K562 (cell line): Measurements from ENCODE around the gene PRSS8. TPM values are rescaled to one million over a fixed set of nuclear protein-coding genes. Genes with fewer than 3 reads are reported as not detected.
A peak's percentile ranks its signal among the peaks of the same experiment; 100 is the strongest.

Experiments
- ATAC-seq: fragments of 200-7000 bp; cut with Tn5 transposase; 3 replicates; pipeline ENCODE4 v1.9.1; 2020; ENCODE audit warnings: moderate library complexity
- BruUV-seq: library from RNA; stranded (reverse); fragments of 400-500 nt; replicated peaks from 2 replicates; lab custom pipeline; 2021; lab: Mats Ljungman, UMichigan
- CTCF ChIA-PET: fragments of 300-600 bp; formaldehyde crosslinking; extraction: SDS; loops from one replicate; lab custom pipeline; 2021; ENCODE audit warnings: low intra/inter-chr PET ratio; lab: Yijun Ruan, JAX
- POLR2A ChIA-PET: fragments of 300-600, 350-650 bp; sonication (Branson Sonifier 250); formaldehyde crosslinking; extraction: SDS; loops from one replicate; lab custom pipeline; 2021; ENCODE audit warnings: antibody characterized with exemption, inconsistent platforms; lab: Yijun Ruan, JAX
- DNase-seq, 4 experiments: peaks; one replicate each; pipeline versions ENCODE4 v3.0.0 to v3.0.0-alpha.2; 2011 to 2018; ENCODE audit warnings: low spot score in 3 of 4, mixed read lengths in 3 of 4; ENCODE audit errors: extremely low read depth in 1 of 4
- FAIRE-seq: peaks from 2 replicates; lab custom pipeline; 2011; peaks lifted over from hg19 to GRCh38; lab: Jason Lieb, UNC
- H2AFZ ChIP-seq: 2 replicates; pipeline ENCODE4 v1.6.0; 2011; ENCODE audit warnings: low read depth, low read length, control low read depth, inconsistent platforms
- H3K27ac ChIP-seq: fragments of 200-600 bp; 3 replicates; pipeline ENCODE4 v1.8.0; 2011; ENCODE audit warnings: low read depth, mild to moderate bottlenecking, control low read depth, inconsistent platforms, low read length, moderate library complexity, mixed read lengths; ENCODE audit errors: extremely low read depth
- H3K27me3 ChIP-seq, 2 experiments: fragments of 300-600 bp in 1 of 2; 2 replicates in 1 of 2; 3 replicates in 1 of 2; pipeline versions ENCODE4 v1.6.0 to v1.8.0; 2011; ENCODE audit warnings: inconsistent platforms in 2 of 2, low read length in 2 of 2, mild to moderate bottlenecking in 1 of 2, mixed read lengths in 1 of 2, moderate library complexity in 1 of 2; ENCODE audit not compliant: control insufficient read depth in 2 of 2, insufficient read depth in 2 of 2
- H3K36me3 ChIP-seq: fragments of 300-600 bp; 3 replicates; pipeline ENCODE4 v1.8.0; 2011; ENCODE audit warnings: mild to moderate bottlenecking, low read length, inconsistent platforms; ENCODE audit not compliant: control insufficient read depth, insufficient read depth
- H3K4me1 ChIP-seq, 2 experiments: fragments of 200-600 bp in 1 of 2; replicated peaks in 1 of 2; 2 replicates in 1 of 2; 3 replicates in 1 of 2; pipeline versions ENCODE4 v1.5.1 to v1.8.0; 2011; ENCODE audit warnings: inconsistent platforms in 2 of 2, low read length in 2 of 2, mild to moderate bottlenecking in 1 of 2, mixed read lengths in 1 of 2, moderate library complexity in 1 of 2; ENCODE audit not compliant: control insufficient read depth in 2 of 2, insufficient read depth in 2 of 2
- H3K4me2 ChIP-seq: 2 replicates; pipeline ENCODE4 v1.6.1; 2011; ENCODE audit warnings: low read length, control low read depth, inconsistent platforms, mixed read lengths; ENCODE audit not compliant: insufficient read depth
- H3K4me3 ChIP-seq: fragments of 200-600 bp; sonication (generic), shearing (Covaris generic); 2 replicates; pipeline ENCODE4 v1.5.1; 2016; ENCODE audit warnings: control low read depth, inconsistent platforms
- H3K79me2 ChIP-seq: fragments of 200-600 bp; 3 replicates; pipeline ENCODE4 v1.8.0; 2011; ENCODE audit warnings: low read length, inconsistent platforms; ENCODE audit not compliant: control insufficient read depth, insufficient read depth
- H3K9ac ChIP-seq, 2 experiments: 2 replicates each; pipeline versions ENCODE4 v1.6.0 to v1.6.1; 2011; ENCODE audit warnings: low read depth in 2 of 2, low read length in 2 of 2, control low read depth in 1 of 2, inconsistent platforms in 1 of 2, mild to moderate bottlenecking in 1 of 2, mixed read lengths in 1 of 2; ENCODE audit not compliant: insufficient read depth in 1 of 2
- H3K9me1 ChIP-seq: one replicate; pipeline ENCODE4 v1.6.0; 2011; ENCODE audit warnings: inconsistent platforms, mild to moderate bottlenecking, low read length, moderate library complexity; ENCODE audit not compliant: control insufficient read depth, insufficient read depth
- H3K9me3 ChIP-seq: replicated peaks from 2 replicates; pipeline ENCODE4 v1.5.1; 2011; ENCODE audit warnings: low read depth, low read length, inconsistent platforms; ENCODE audit not compliant: control insufficient read depth, insufficient read depth
- H4K20me1 ChIP-seq: replicated peaks from 2 replicates; pipeline ENCODE4 v1.6.1; 2011; ENCODE audit warnings: low read length, inconsistent platforms, mixed read lengths; ENCODE audit not compliant: control insufficient read depth, insufficient read depth
- POLR2G ChIP-seq: fragments of 200-400 bp; formaldehyde crosslinking; IDR thresholded peaks from 2 replicates; pipeline ENCODE4 v1.6.1; 2017; ENCODE audit warnings: low read depth, mild to moderate bottlenecking, antibody characterized with exemption, low read length, moderate library complexity
- RBFOX2 ChIP-seq: fragments of 200-400 bp; formaldehyde crosslinking; IDR thresholded peaks from 2 replicates; pipeline ENCODE4 v1.6.1; 2017; ENCODE audit warnings: low read depth, mild to moderate bottlenecking, low read length, moderate library complexity
- TCF3 ChIP-seq: sonication (generic); formaldehyde crosslinking; IDR thresholded peaks from 2 replicates; pipeline ENCODE4 v1.4.0; 2020; ENCODE audit warnings: mild to moderate bottlenecking, missing genetic modification reagents
- WGBS: fragments of 100-300 bp; shearing (Covaris generic); methylation state at CpG from one replicate; pipeline ENCODE4 v1.1.6; 2016; ENCODE audit warnings: low coverage, mixed read lengths; ENCODE audit not compliant: insufficient coverage; ENCODE audit errors: missing lambda C conversion rate; 5-methylcytosine and 5-hydroxymethylcytosine counted together
- in situ Hi-C: fragments of 300-500 bp; cut with MboI; formaldehyde crosslinking; loops from 4 replicates; pipeline ENCODE4 v1.15.0; 2018; ENCODE audit warnings: inconsistent platforms, mixed read lengths
- intact Hi-C: fragments of 100-400 bp; cut with micrococcal nuclease; formaldehyde crosslinking; loops from 2 replicates; pipeline ENCODE4 v1.14.2; 2022
- polyA plus RNA-seq, 8 experiments: library from polyadenylated mRNA; depleted of rRNA in 4 of 8; stranded (reverse) in 5 of 8; unstranded in 3 of 8; fragments of >200 nt; fragmentation: Nextera tagmentation in 2 of 8; fragmentation: Illumina TruSeq in 1 of 8; extraction: Ambion mirVana in 2 of 8; extraction: Trizol in 1 of 8; gene quantifications; 2 replicates each; pipeline versions ENCODE4 v1.2.1 to v1.2.3, GENCODE V29; 2011 to 2014; ENCODE audit warnings: inconsistent platforms in 1 of 8, missing spikeins in 1 of 8
- total RNA-seq, 7 experiments: library from RNA; depleted of rRNA in 6 of 7; stranded (reverse); fragments of >200 nt in 6 of 7; fragmentation: Illumina TruSeq in 2 of 7; extraction: Trizol in 2 of 7; gene quantifications; 2 replicates each; pipeline versions ENCODE4 v1.2.1 to v1.2.3, GENCODE V29; 2011 to 2021; ENCODE audit warnings: low replicate concordance in 1 of 7
- TF ChIP-seq, protein P1 (sequence below), 2 experiments: fragments of 450-650 bp; IDR thresholded peaks; 2 replicates each; pipeline ENCODE4 v1.6.1; 2016
- TF ChIP-seq, protein P2 (sequence below): fragments of 250-450 bp; sonication (Bioruptor Pico); IDR thresholded peaks from 2 replicates; pipeline ENCODE4 v1.4.0; 2020; ENCODE audit warnings: mild to moderate bottlenecking

Gene PRSS8
- total and polyA plus RNA-seq, 9 of the 15 experiments (the other 6 are each of a cell fraction or from before 2014, with no cell fraction given): 0.25 to 3.9 (median 1.3) TPM; not detected in 1

DNA sequence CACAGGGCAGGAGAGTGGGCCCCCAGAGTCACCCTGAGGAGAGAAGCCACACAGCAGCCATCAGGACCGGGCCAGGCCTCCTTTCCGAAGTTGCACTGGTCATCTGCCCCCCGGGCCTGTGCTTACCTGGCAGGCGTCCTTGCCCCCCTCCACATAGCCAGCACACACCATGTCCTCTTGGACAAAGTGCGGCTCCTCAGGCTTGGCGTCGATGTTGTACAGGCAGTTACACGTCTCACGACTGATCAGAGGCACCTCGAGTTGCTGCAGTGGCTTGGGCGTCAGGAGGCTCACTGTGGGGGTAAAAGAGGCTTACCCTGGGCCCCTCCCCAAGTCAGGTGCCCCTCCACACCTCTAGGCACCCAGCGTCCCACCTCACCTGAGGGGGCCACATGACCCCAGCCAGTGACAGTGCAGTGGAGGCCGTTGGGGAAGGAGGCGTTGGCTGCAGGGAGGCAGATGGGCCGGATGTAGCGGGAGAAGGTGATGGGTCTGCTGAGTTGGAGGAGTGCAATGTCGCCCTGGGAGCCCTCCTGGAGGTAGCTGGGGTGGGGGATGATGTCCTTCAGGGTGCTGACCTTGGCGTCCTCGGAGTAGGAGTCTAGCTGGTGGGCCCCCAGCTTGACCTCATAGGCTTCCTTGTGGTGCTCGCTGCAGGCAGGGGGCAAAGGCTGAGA lies 3.1 kb downstream of the PRSS8 start:
- Histone ChIP-seq H2AFZ (no peak overlapping the region), H3K9ac (0 out of 4 replicates have a peak overlapping the region, but pooled peaks of 1 of the 2 experiments have one; percentile 50), H3K27ac (no peak overlapping the region), H3K9me3 (no peaks in the 10 kb centered on the region), H3K9me1 (no peaks in the 10 kb centered on the region), H3K79me2 (no peaks in the 10 kb centered on the region), H3K4me1 (peaks cover 50 to 92% of the 10 kb centered on the region in 2 experiments), H3K4me3 (no peak overlapping the region), H3K4me2 (no peak overlapping the region), H3K36me3 (peaks cover 43% of the 10 kb centered on the region; the same call in 2 of the 3 replicates), H4K20me1 (no peaks in the 10 kb centered on the region), H3K27me3 (no peaks in the 10 kb centered on the region)
- 81% methylated on average over 19 of the region's 20 CpGs for WGBS
- CTCF ChIA-PET: no interaction called here
- intact Hi-C loops: no loop called here
- ATAC-seq: no peak
- no peak for FAIRE-seq
- in situ Hi-C loops: no loop called here
- TF ChIP-seq, protein P1, sequence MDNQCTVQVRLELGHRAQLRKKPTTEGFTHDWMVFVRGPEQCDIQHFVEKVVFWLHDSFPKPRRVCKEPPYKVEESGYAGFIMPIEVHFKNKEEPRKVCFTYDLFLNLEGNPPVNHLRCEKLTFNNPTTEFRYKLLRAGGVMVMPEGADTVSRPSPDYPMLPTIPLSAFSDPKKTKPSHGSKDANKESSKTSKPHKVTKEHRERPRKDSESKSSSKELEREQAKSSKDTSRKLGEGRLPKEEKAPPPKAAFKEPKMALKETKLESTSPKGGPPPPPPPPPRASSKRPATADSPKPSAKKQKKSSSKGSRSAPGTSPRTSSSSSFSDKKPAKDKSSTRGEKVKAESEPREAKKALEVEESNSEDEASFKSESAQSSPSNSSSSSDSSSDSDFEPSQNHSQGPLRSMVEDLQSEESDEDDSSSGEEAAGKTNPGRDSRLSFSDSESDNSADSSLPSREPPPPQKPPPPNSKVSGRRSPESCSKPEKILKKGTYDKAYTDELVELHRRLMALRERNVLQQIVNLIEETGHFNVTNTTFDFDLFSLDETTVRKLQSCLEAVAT (IDR thresholded peaks at IDR 0.05): 0 out of 4 replicates have a peak, but pooled peaks of 1 of the 2 experiments have one; percentile 24
- TF ChIP-seq, protein P2, sequence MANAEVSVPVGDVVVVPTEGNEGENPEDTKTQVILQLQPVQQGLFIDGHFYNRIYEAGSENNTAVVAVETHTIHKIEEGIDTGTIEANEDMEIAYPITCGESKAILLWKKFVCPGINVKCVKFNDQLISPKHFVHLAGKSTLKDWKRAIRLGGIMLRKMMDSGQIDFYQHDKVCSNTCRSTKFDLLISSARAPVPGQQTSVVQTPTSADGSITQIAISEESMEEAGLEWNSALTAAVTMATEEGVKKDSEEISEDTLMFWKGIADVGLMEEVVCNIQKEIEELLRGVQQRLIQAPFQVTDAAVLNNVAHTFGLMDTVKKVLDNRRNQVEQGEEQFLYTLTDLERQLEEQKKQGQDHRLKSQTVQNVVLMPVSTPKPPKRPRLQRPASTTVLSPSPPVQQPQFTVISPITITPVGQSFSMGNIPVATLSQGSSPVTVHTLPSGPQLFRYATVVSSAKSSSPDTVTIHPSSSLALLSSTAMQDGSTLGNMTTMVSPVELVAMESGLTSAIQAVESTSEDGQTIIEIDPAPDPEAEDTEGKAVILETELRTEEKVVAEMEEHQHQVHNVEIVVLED: no peak
- peak; percentile 70 for TF ChIP-seq POLR2G
- peak; percentile 44; the same call in 1 of the 2 replicates for TF ChIP-seq RBFOX2
- no peak for TF ChIP-seq TCF3
- POLR2A ChIA-PET: interaction anchor here (0.9 to 2.4 kb wide), 5 partner anchors 10 to 50 kb away, joined by 3 to 9 read pairs (median 5); partner anchors contain the start of gene FUS
- no peak for DNase-seq
- BruUV-seq: no TSS peak
